Smooth muscle cell (in vitro differentiated cells): Measurements from ENCODE around the gene CACYBP. TPM values are rescaled to one million over a fixed set of nuclear protein-coding genes. Genes with fewer than 3 reads are reported as not detected.

Source experiments
- DNase-seq: peaks from one replicate; lab custom pipeline; 2025; ENCODE audit not compliant: unreplicated experiment; lab: John Stamatoyannopoulos, UW
- H2AFZ ChIP-seq: fragments of 200-600 bp; sonication (generic); 2 replicates; pipeline ENCODE4 v1.6.0; 2016; ENCODE audit warnings: antibody characterized with exemption, low read depth, mild to moderate bottlenecking
- H3F3A ChIP-seq: fragments of 200-600 bp; sonication (generic); 2 replicates; pipeline ENCODE4 v1.6.0; 2017; ENCODE audit warnings: antibody characterized with exemption, low read depth
- H3K27ac ChIP-seq: fragments of 200-600 bp; sonication (generic); 2 replicates; pipeline ENCODE4 v1.5.1; 2016; ENCODE audit warnings: low read depth, mild to moderate bottlenecking
- H3K27me3 ChIP-seq: fragments of 200-600 bp; sonication (generic); 2 replicates; pipeline ENCODE4 v1.6.1; 2016; ENCODE audit warnings: low read depth, mild to moderate bottlenecking
- H3K36me3 ChIP-seq: fragments of 200-600 bp; sonication (generic); 2 replicates; pipeline ENCODE4 v1.5.1; 2016; ENCODE audit warnings: low read depth
- H3K4me1 ChIP-seq: fragments of 200-600 bp; sonication (generic); 2 replicates; pipeline ENCODE4 v1.5.1; 2016; ENCODE audit warnings: low read depth
- H3K4me2 ChIP-seq: fragments of 200-600 bp; sonication (generic); 2 replicates; pipeline ENCODE4 v1.6.0; 2016; ENCODE audit warnings: mild to moderate bottlenecking
- H3K4me3 ChIP-seq: fragments of 200-600 bp; sonication (generic); 2 replicates; pipeline ENCODE4 v1.5.1; 2016; ENCODE audit warnings: mild to moderate bottlenecking
- H3K79me2 ChIP-seq: fragments of 200-600 bp; sonication (generic); 2 replicates; pipeline ENCODE4 v1.6.0; 2016; ENCODE audit warnings: low read depth, mild to moderate bottlenecking
- H3K9ac ChIP-seq: fragments of 200-600 bp; sonication (generic); 2 replicates; pipeline ENCODE4 v1.6.0; 2016; ENCODE audit warnings: low read depth
- H3K9me3 ChIP-seq: fragments of 200-600 bp; sonication (generic); replicated peaks from 2 replicates; pipeline ENCODE4 v1.5.1; 2016; ENCODE audit warnings: low read depth
- H4K20me1 ChIP-seq: fragments of 200-600 bp; sonication (generic); 2 replicates; pipeline ENCODE4 v1.6.0; 2016; ENCODE audit warnings: low read depth
- whole genome bisulfite sequencing: methylation state at CpG from one replicate; pipeline ENCODE4 v1.1.7; 2016; ENCODE audit warnings: low lambda C conversion rate; 5-methylcytosine and 5-hydroxymethylcytosine counted together
- polyA plus RNA-seq: library from polyadenylated mRNA; unstranded; fragments of >200 nt; fragmentation: Nextera tagmentation; extraction: Ambion mirVana; gene quantifications from 2 replicates; pipeline ENCODE4 v1.2.1, GENCODE V29; 2016
- total RNA-seq: library from RNA; depleted of rRNA; stranded (reverse); fragments of >200 nt; gene quantifications from 2 replicates; pipeline ENCODE4 v1.2.3, GENCODE V29; 2014
- TF ChIP-seq, protein P1 (sequence below): fragments of 200-600 bp; sonication (generic); IDR thresholded peaks from 2 replicates; pipeline ENCODE4 v1.5.1; 2017; ENCODE audit warnings: borderline replicate concordance, mild to moderate bottlenecking, antibody characterized with exemption; ENCODE audit not compliant: insufficient read depth, poor library complexity, severe bottlenecking

The CACYBP gene
- total and polyA plus RNA-seq, 2 experiments from 2014 or later = 46.8 to 54.6 TPM

DNA sequence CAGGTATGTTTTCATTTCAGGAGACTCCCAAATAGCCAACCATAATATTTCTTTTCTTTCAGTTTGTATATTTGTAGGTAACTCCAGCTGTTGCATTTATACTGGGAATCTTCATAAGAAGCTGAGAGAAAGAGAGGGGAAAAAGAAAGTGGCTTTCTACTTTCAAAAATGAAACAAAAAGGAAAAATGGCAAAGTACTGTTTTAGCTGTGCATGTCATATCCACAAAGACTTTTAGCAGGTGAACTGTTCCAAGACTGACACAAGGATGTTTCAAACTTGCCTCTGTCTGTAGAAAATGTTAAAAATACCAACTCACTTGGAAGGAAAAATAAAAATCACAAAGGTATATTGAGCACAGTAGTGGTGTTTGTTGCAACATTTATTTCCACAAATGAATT, 41.9 kb upstream of the CACYBP start:
- no peak for DNase-seq

DNA sequence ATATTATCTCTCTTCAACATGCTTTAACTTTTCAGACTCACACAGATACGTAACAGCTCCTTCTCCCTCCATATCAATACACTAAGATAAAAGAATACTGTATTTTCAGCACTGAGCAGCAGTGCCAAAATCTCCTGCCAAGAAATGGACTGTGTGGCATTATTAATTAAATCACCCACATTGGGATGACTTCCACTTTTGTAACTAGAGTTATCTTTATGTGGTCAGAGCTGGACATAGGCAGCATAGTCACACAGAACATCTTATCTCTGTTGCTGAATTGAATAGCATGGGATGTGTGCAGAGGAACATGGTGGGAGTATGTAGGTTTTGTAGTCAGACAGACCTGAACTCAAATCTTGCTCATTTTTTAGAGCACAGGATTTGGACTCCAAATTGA, 41.4 kb upstream of the CACYBP start:
- Histone ChIP-seq H3K79me2 (no peaks in the 10 kb centered on the region), H3K4me3 (no peak overlapping the region), H3K27me3 (no peaks in the 10 kb centered on the region), H3K27ac (no peak overlapping the region), H3K9me3 (no peaks in the 10 kb centered on the region), H3K4me2 (no peak overlapping the region), H2AFZ (no peak overlapping the region), H3K4me1 (peaks cover 13% of the 10 kb centered on the region), H4K20me1 (no peaks in the 10 kb centered on the region), H3F3A (no peaks in the 10 kb centered on the region), H3K9ac (no peak overlapping the region), H3K36me3 (no peaks in the 10 kb centered on the region)
- no peak for DNase-seq
- TF ChIP-seq, protein P1, sequence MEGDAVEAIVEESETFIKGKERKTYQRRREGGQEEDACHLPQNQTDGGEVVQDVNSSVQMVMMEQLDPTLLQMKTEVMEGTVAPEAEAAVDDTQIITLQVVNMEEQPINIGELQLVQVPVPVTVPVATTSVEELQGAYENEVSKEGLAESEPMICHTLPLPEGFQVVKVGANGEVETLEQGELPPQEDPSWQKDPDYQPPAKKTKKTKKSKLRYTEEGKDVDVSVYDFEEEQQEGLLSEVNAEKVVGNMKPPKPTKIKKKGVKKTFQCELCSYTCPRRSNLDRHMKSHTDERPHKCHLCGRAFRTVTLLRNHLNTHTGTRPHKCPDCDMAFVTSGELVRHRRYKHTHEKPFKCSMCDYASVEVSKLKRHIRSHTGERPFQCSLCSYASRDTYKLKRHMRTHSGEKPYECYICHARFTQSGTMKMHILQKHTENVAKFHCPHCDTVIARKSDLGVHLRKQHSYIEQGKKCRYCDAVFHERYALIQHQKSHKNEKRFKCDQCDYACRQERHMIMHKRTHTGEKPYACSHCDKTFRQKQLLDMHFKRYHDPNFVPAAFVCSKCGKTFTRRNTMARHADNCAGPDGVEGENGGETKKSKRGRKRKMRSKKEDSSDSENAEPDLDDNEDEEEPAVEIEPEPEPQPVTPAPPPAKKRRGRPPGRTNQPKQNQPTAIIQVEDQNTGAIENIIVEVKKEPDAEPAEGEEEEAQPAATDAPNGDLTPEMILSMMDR = no peak
- 90% methylated on average over 1 of the region's 1 CpG for WGBS

More for the DNA sequence above, 41.9 kb upstream of the CACYBP start:
- Histone ChIP-seq H3K4me1 (peaks cover 19% of the 10 kb centered on the region), H3K4me2 (no peak overlapping the region), H3F3A (no peaks in the 10 kb centered on the region), H4K20me1 (no peaks in the 10 kb centered on the region), H3K27me3 (no peaks in the 10 kb centered on the region), H3K9me3 (no peaks in the 10 kb centered on the region), H3K9ac (no peak overlapping the region), H2AFZ (no peak overlapping the region), H3K27ac (no peak overlapping the region), H3K36me3 (no peaks in the 10 kb centered on the region), H3K79me2 (no peaks in the 10 kb centered on the region), H3K4me3 (no peak overlapping the region)
- TF ChIP-seq, protein P1 = no peak

DNA sequence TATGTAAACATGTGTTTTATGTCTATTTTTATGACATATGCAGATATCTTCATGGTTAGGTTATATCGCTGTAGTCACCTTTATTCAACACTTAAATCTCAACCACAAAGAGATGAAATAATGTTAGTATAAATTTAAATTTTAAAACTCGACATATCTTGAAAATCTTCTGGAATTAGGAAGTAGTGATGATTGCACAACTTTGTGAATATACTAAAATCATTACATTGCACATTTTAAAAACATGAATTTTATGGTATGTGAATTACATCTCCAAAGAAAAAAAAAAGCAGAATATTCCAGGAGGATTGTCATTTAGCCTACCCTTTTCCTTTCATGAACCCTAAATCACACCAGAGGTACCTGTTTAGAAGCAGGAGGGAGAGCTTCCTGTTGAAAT, 39.4 kb upstream of the CACYBP start:
- no peaks in the 10 kb centered on the region for H3K9me3 ChIP-seq
- no peaks in the 10 kb centered on the region for H3K36me3 ChIP-seq
- no peak overlapping the region for H3K9ac ChIP-seq
- no peaks in the 10 kb centered on the region for H3K27me3 ChIP-seq
- no peak overlapping the region for H3K4me3 ChIP-seq
- peaks cover 9% of the 10 kb centered on the region for H3K4me1 ChIP-seq
- no peaks in the 10 kb centered on the region for H4K20me1 ChIP-seq
- WGBS = 92% methylated on average over 2 of the region's 2 CpGs
- DNase-seq = no peak
- no peak overlapping the region for H2AFZ ChIP-seq
- H3F3A ChIP-seq = no peaks in the 10 kb centered on the region
- no peaks in the 10 kb centered on the region for H3K79me2 ChIP-seq
- no peak overlapping the region for H3K27ac ChIP-seq
- no peak overlapping the region for H3K4me2 ChIP-seq
- TF ChIP-seq, protein P1 = no peak

DNA sequence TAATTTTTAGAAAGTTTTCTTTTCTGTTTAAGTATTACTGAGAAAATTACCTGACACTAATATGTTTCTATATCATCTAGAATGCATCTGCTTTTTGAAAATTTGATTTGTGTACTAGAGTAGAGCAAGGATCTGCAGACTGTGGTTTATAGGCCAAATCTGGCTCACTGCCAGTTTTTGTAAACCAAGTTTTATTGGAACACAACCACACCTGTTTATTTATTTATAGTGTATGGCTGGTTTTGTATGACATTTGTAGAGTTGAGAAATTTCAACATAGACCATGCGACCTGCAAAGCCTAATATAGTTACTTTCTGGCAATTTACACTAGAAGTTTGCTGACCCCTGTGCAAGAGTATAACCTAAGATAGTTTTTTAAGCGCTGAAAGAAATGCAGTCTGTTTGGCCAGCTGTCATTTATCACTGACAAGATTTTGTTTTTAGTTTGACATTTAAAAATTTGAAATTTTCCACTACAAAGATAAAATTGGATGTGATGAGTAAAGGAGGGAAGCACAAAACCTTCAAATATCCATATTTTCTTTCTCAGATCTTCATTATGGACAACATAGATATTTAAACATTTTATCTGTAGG, 36.1 kb upstream of the CACYBP start:
- TF ChIP-seq, protein P1 = no peak
- Histone ChIP-seq H3K27ac (no peak overlapping the region), H3K4me2 (no peak overlapping the region), H3K36me3 (no peaks in the 10 kb centered on the region), H3F3A (no peaks in the 10 kb centered on the region), H4K20me1 (no peaks in the 10 kb centered on the region), H3K27me3 (no peaks in the 10 kb centered on the region), H2AFZ (no peak overlapping the region), H3K9me3 (no peaks in the 10 kb centered on the region), H3K79me2 (no peaks in the 10 kb centered on the region), H3K4me3 (no peak overlapping the region), H3K9ac (no peak overlapping the region), H3K4me1 (peaks cover 14% of the 10 kb centered on the region)
- no peak for DNase-seq
- WGBS = 88% methylated on average over 2 of the region's 2 CpGs
